Aorta (tissue), 5 donors: ENCODE results near the gene KIAA1614. TPM values are rescaled to one million over a fixed set of nuclear protein-coding genes. Genes with fewer than 3 reads are reported as not detected.

Experiments used
- ATAC-seq: fragments of 200-7000 bp; cut with Tn5 transposase; one replicate; pipeline ENCODE4 v1.9.1; 2022; ENCODE audit warnings: moderate library complexity; ENCODE audit not compliant: low FRiP score
- DNase-seq, 2 donors: peaks; one replicate each; pipeline ENCODE4 v3.0.0-alpha.2; 2020
- H3K27ac ChIP-seq, 2 donors: one replicate each; pipeline ENCODE4 v1.5.1; 2013; ENCODE audit warnings: low read length in 2 of 2, mild to moderate bottlenecking in 2 of 2, moderate library complexity in 2 of 2, control low read depth in 1 of 2, inconsistent platforms in 1 of 2, low read depth in 1 of 2
- H3K27me3 ChIP-seq, 2 donors: one replicate each; pipeline ENCODE4 v1.6.1; 2013; ENCODE audit warnings: control low read depth in 1 of 2, low read length in 1 of 2, mild to moderate bottlenecking in 1 of 2, moderate library complexity in 1 of 2; ENCODE audit not compliant: insufficient read depth in 2 of 2, control insufficient read depth in 1 of 2
- H3K36me3 ChIP-seq, 2 donors: one replicate each; pipeline ENCODE4 v1.6.1; 2013; ENCODE audit warnings: control low read depth in 1 of 2, low read length in 1 of 2, mild to moderate bottlenecking in 1 of 2; ENCODE audit not compliant: insufficient read depth in 2 of 2, control insufficient read depth in 1 of 2
- H3K4me1 ChIP-seq, 2 donors: one replicate each; pipeline ENCODE4 v1.6.1; 2013; ENCODE audit warnings: low read length in 2 of 2, control low read depth in 1 of 2, mild to moderate bottlenecking in 1 of 2, moderate library complexity in 1 of 2; ENCODE audit not compliant: insufficient read depth in 2 of 2, control insufficient read depth in 1 of 2
- H3K4me3 ChIP-seq, 2 donors: one replicate each; pipeline ENCODE4 v1.5.1; 2013; ENCODE audit warnings: low read length in 2 of 2, control low read depth in 1 of 2, mild to moderate bottlenecking in 1 of 2
- H3K9me3 ChIP-seq: one replicate; pipeline ENCODE4 v1.6.1; 2013; ENCODE audit warnings: mild to moderate bottlenecking, low read length; ENCODE audit not compliant: control insufficient read depth
- WGBS, 2 donors: extraction: QIAGEN DNeasy Blood & Tissue Kit; methylation state at CpG; one replicate each; pipeline ENCODE4 v1.1.7; 2013; 5-methylcytosine and 5-hydroxymethylcytosine counted together
- intact Hi-C, 2 donors: fragments of 100-400 bp; cut with DNase I; formaldehyde crosslinking; loops; one replicate each; pipeline versions ENCODE4 v1.14.2 to v1.15.0; 2022
- polyA plus RNA-seq, 2 donors: library from polyadenylated mRNA; stranded (reverse); fragments of 200-250 nt; gene quantifications; one replicate each; pipeline ENCODE4 v1.2.3, GENCODE V29; 2013
- total RNA-seq, 2 donors: library from RNA; stranded (reverse); fragmentation: NEBNext Ultra II Directional; extraction: Animal tissue kit (Norgen Biotek cat#: 25700); gene quantifications; one replicate each; pipeline ENCODE4 v1.2.1, GENCODE V29; 2021
- donor health status: healthy with polysubstance abuse.
- donor health status: Bipolar disorder and iron deficiency.
- donor health status: DM: no; HTN: no; CAD: no.
- donor health status: DM: no; HTN: no; CAD: no.
- donor health status: DM: yes; HTN: yes; CAD: no.

KIAA1614 gene
- total and polyA plus RNA-seq, 4 donors: 4.3 to 10.5 (median 8.9) TPM

DNA sequence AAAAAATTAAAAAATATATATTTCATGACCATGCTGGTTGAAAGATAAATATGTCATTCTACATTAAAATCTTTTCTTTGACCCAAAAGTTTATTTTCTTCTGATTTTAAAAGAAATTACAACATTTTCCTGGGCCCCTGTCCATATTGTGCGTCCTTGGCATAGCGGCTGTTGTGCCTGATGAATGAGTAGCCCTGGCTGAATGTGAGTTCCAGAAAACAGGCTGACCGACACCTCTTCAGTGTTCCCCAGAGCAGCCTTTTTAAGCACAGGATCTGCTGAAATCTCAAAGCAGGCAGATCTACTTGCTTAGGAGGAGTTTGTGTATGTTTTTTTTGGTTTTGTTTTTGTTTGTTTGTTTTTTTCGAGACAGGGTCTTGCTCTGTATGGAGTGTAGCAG, 19.7 kb downstream of the KIAA1614 start:
- WGBS, 2 donors: 43 to 48% methylated on average over 4 of the region's 4 CpGs
- no peak overlapping the region for H3K4me3 ChIP-seq
- no peak for ATAC-seq
- intact Hi-C loops: no loop called here
- no peaks in the 10 kb centered on the region for H3K9me3 ChIP-seq
- no peak for DNase-seq
- no peak overlapping the region for H3K27ac ChIP-seq
- peaks cover 0 to 2% of the 10 kb centered on the region in 2 donors for H3K36me3 ChIP-seq
- no peaks in the 10 kb centered on the region for H3K4me1 ChIP-seq
- no peaks in the 10 kb centered on the region for H3K27me3 ChIP-seq

DNA sequence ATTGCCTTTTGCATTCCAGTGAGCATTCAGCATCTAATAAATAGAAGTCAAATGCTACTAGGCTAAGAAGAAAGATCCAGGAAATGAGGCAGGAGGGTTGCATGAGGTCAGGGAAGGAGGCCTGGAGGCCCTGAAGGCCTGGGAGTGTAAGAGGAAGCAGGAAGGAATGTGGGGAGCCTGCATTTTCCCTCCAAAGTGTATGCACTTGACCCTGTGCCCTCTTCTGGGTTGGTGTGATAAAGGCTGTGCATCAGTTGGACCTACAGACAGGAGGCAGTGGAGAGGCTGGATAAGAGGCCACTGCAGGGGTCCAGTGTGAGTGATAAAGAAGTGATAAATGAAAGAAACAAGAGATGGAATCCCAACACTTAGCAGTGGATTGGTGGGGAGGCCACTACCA, 20.4 kb downstream of the KIAA1614 start:
- Histone ChIP-seq H3K4me3 (no peak overlapping the region), H3K4me1 (no peaks in the 10 kb centered on the region), H3K27me3 (no peaks in the 10 kb centered on the region), H3K9me3 (no peaks in the 10 kb centered on the region), H3K27ac (no peak overlapping the region), H3K36me3 (peaks cover 0 to 2% of the 10 kb centered on the region in 2 donors)
- ATAC-seq (no peak), DNase-seq (no peak)
- intact Hi-C loops: no loop called here

DNA sequence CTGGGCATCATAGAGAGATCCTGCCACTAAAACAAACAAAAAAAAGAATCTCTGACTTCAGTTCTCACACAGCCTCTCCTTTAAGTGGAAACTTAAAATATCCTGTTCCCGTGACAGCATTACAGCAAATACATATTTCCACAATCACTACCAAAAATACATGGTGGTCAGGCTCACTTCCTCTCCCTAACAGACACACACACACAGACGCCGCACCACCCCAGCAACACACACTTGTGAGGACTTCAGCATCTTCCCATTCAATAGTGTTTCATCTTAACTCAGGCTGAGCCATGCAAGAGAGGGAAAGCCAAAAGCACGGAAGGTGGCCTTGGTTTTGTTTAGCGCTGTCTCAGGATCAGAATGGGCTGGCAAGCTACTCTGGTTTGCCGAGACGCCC, 21.9 kb downstream of the KIAA1614 start:
- no peak for ATAC-seq
- peaks cover 0 to under 1% of the 10 kb centered on the region in 2 donors for H3K36me3 ChIP-seq

DNA sequence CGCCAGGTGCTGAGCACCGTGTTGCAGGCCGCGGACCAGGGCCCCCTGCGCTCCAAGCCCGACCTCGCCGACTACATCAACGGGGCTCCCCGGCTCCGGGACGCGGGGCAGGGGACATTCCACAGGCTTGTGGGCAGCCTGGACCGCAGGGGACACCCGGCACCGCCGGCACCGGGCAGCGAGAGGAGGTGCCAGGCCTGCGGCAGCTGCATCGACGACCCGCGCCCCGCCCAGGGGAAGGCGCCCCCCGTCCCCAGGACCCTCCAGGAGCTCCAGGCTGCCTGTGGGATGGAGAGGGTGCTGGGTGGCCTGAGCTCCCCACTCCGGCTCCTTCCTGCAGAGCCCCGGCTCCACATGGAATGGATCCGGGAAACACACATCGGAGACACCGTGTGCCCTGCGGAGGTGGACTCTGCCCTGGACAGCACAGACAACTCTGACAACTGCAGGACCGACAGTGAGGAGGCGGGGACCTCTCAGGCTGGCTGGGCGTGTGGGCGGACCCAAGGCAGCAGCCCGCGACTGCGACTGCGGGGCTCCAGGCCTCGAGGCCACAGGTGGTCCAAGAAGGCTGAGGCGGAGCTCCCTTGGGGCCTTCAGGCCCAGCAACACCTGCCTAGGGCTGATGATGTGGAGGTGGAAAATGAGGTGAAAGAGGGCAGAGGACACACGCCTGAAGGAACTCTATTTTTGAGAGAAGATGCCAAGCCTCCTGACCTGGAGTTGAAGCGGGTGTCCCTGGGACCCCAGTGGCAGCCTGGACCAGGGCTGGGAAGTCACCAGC, 22.8 kb downstream of the KIAA1614 start:
- ATAC-seq: no peak

More for the DNA sequence above, 21.9 kb downstream of the KIAA1614 start:
- no peak overlapping the region for H3K27ac ChIP-seq
- DNase-seq: no peak
- intact Hi-C loops: no loop called here
- 84 to 86% methylated on average over 7 of the region's 7 CpGs for WGBS, 2 donors
- H3K4me3 ChIP-seq: no peak overlapping the region
- no peaks in the 10 kb centered on the region for H3K9me3 ChIP-seq
- no peaks in the 10 kb centered on the region for H3K4me1 ChIP-seq
- no peaks in the 10 kb centered on the region for H3K27me3 ChIP-seq

DNA sequence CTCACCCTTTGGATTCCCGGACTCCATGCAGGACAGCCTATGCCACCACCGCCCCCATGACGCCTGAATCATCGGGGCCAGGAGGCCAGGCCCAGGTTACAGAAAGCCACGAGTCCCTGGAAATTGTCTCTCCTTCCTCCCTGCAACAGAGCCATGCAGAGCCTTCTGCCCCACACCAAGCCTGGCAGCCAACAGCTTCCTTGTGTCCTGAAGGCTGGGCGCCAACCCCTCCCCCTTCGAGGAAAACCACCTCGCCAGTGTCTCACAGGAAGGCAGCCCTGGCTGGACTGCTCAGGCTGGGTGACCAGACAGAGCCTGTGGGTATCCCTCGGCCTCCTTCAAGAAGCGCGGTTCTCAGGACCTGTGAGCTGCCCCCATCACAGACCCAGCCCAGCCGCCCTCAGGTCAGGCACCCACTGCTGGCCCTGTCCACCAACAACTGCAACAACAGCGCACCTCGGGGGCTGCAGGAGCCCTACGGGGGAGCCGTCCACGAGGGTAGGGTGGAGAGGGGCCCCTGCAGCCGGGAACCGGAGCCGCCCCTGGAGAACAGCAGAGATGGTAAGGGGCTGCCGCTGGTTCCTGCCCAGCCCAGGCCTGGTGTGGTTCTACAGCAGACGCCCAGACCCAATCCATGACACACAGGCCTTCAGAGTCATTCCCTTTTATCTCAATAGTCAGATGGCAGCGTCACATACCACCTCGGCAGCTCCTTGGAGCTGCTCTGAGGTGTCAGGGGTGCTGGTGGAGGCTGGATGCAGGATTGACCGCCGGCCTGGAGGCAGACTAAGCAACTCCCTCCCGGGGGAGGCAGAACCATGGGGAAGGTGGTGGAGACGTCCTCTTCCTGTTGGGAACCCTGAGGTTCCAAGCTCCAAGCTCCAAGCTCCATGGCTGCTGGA, 23.7 kb downstream of the KIAA1614 start:
- Histone ChIP-seq H3K36me3 (peaks cover 0 to 3% of the 10 kb centered on the region in 2 donors), H3K27ac (no peak overlapping the region), H3K4me3 (no peak overlapping the region), H3K27me3 (no peaks in the 10 kb centered on the region), H3K9me3 (no peaks in the 10 kb centered on the region), H3K4me1 (no peaks in the 10 kb centered on the region)
- WGBS, 2 donors: 90% methylated on average over 28 of the region's 28 CpGs
- intact Hi-C loops: no loop called here
- ATAC-seq: no peak
- no peak for DNase-seq

More for the DNA sequence above, 22.8 kb downstream of the KIAA1614 start:
- DNase-seq: no peak
- intact Hi-C loops: no loop called here
- no peaks in the 10 kb centered on the region for H3K27me3 ChIP-seq
- H3K9me3 ChIP-seq: no peaks in the 10 kb centered on the region
- H3K36me3 ChIP-seq: no peaks in the 10 kb centered on the region
- no peak overlapping the region for H3K27ac ChIP-seq
- H3K4me3 ChIP-seq: no peak overlapping the region
- H3K4me1 ChIP-seq: no peaks in the 10 kb centered on the region
- WGBS, 2 donors: 87% methylated on average over 41 to 45 of the region's 45 CpGs

DNA sequence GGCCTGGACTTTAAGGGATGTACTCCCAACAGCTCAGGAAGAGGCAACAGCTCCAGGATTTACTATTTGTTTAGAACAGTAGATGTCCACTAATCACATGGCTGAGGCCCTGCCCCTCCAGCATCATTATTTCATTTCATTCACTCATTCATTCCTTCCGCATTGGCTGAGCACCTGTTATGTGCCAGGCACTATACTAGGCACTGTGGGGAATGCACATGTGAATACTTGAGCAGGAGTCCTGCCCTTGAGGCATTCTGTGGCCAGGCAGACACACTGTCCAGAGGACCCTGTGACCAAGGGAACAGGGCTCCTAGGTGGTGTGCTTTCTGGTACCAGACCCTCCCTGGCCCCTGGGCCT, 24.3 kb downstream of the KIAA1614 start:
- Histone ChIP-seq H3K9me3 (no peaks in the 10 kb centered on the region), H3K27ac (no peak overlapping the region), H3K36me3 (peaks cover 0 to 4% of the 10 kb centered on the region in 2 donors), H3K27me3 (no peaks in the 10 kb centered on the region), H3K4me3 (no peak overlapping the region), H3K4me1 (no peaks in the 10 kb centered on the region)
- WGBS, 2 donors: 59 to 63% methylated on average over 1 of the region's 1 CpG
- DNase-seq: no peak
- no peak for ATAC-seq
- intact Hi-C loops: no loop called here

DNA sequence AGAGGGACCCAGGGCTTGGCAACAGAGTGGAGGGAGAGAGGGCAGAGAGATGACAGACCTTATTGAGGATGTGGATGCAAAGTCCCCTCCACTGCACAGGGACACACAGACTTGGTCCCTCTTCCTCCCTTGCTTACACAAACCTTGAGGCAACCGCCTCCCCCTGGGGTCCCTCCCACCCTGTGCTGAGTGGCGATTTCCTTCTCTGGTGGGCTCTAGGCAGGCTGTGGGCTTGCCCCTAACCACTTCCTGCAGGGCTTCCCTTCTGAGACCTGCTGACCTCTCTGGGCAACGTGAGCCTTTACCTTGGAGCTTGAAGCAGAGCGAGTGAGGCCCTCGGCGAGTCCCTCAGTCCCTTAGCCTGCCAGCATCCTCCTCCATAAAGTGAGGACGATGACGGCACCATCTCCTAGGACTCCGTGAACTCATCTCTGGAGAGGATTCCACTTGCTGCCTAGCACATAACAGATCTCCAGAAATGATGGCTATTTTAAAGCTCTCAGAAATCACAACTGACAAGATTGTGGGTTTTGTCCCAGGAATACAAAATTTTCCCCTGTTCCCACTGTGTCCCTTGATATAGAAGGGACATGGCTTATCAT, 25.0 kb downstream of the KIAA1614 start:
- no peak overlapping the region for H3K27ac ChIP-seq
- intact Hi-C loops: no loop called here
- no peaks in the 10 kb centered on the region for H3K4me1 ChIP-seq
- no peaks in the 10 kb centered on the region for H3K27me3 ChIP-seq
- DNase-seq (no peak), ATAC-seq (no peak)
- no peaks in the 10 kb centered on the region for H3K9me3 ChIP-seq
- 82 to 87% methylated on average over 9 of the region's 9 CpGs for WGBS, 2 donors
- peaks cover 0 to 9% of the 10 kb centered on the region in 2 donors for H3K36me3 ChIP-seq
- H3K4me3 ChIP-seq: no peak overlapping the region

DNA sequence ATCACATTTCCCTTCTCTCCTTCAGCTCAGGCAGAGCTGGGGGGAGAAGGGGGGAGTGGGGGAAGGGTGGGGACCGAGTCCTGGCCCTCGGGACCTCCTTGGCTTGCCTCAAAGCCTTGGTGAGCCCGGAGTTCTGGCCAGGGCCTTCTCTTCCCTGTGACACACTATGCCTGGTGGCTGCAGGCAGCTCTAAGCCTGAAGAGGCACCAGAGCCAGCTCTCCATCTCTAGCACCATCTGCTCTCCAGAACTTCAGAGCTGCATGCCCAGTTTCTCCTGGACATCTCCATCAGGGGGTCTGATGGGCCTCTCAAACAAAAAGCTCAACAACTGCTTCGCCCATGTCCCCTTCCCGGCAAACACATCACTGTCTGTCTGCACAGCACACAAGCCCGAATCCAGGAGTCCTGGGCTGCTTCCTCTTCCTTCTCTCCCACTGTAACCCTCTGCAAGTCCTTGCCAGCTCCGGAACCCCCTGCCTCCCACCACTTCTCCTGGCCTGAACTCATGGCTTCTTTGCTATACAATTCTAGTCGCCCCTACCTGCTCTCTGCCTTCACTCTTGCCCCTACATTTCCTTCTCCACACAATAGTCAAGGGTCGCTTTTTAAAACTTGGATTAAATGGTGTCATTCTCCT, 26.5 kb downstream of the KIAA1614 start:
- no peak overlapping the region for H3K27ac ChIP-seq
- no peaks in the 10 kb centered on the region for H3K9me3 ChIP-seq
- no peak for DNase-seq

More for the DNA sequence above, 26.5 kb downstream of the KIAA1614 start:
- Histone ChIP-seq H3K4me3 (no peak overlapping the region), H3K27me3 (no peaks in the 10 kb centered on the region), H3K4me1 (no peaks in the 10 kb centered on the region), H3K36me3 (peaks cover 0 to 9% of the 10 kb centered on the region in 2 donors)
- 69 to 74% methylated on average over 9 of the region's 9 CpGs for WGBS, 2 donors
- intact Hi-C loops: no loop called here
- ATAC-seq: no peak
